Pancreas (tissue), 10 donors: ENCODE data around the gene CHIA. TPM values are rescaled to one million over a fixed set of nuclear protein-coding genes. Genes with fewer than 3 reads are reported as not detected.
"Not testable (repeated sequence)": the region's sequence is repeated elsewhere in the genome, so short reads cannot be mapped to it uniquely, and the experiment has no call there.

Source experiments
- ATAC-seq, 4 donors: fragments of 200-7000 bp; cut with Tn5 transposase; one replicate each; pipeline versions ENCODE4 v1.8.0 to v1.9.1; 2020; ENCODE audit warnings: mild to moderate bottlenecking in 4 of 4, moderate library complexity in 4 of 4
- DNase-seq, 6 donors: peaks; one replicate each; pipeline ENCODE4 v3.0.0-alpha.2; 2020
- FAIRE-seq: peaks from 2 replicates; lab custom pipeline; 2012; peaks lifted over from hg19 to GRCh38; lab: Jason Lieb, UNC
- H3K27ac ChIP-seq, 4 donors: fragments of 200-600 bp; sonication (generic); 1 replicate in 3 of 4; 2 replicates in 1 of 4; pipeline versions ENCODE4 v1.5.0 to v1.8.0; 2020
- H3K27me3 ChIP-seq, 4 donors: fragments of 200-600 bp; one replicate each; pipeline ENCODE4 v1.8.0; 2021
- H3K36me3 ChIP-seq, 3 donors: fragments of 200-600 bp; sonication (generic) in 1 of 3; one replicate each; pipeline versions ENCODE4 v1.5.0 to v1.8.0; 2020 to 2021
- H3K4me1 ChIP-seq, 3 donors: fragments of 200-600 bp; one replicate each; pipeline ENCODE4 v1.8.0; 2021
- H3K4me3 ChIP-seq, 4 donors: fragments of 200-600 bp; sonication (generic) in 2 of 4; one replicate each; pipeline versions ENCODE4 v1.5.0 to v1.8.0; 2020 to 2021
- H3K9me3 ChIP-seq, 4 donors: fragments of 200-600 bp; one replicate each; pipeline ENCODE4 v1.8.0; 2021
- WGBS, 2 donors: extraction: QIAGEN DNeasy Blood & Tissue Kit; methylation state at CpG; one replicate each; pipeline ENCODE4 v1.1.7; 2013; 5-methylcytosine and 5-hydroxymethylcytosine counted together
- intact Hi-C, 3 donors: fragments of 100-400 bp; cut with DNase I; formaldehyde crosslinking; loops; one replicate each; pipeline versions ENCODE4 v1.11.1 to v1.14.2; 2022
- polyA plus RNA-seq, 2 donors: library from polyadenylated mRNA; stranded (reverse); fragments of 200-250 nt; gene quantifications; one replicate each; pipeline ENCODE4 v1.2.3, GENCODE V29; 2013
- total RNA-seq, 6 donors: library from RNA; stranded (reverse); fragmentation: NEBNext Ultra II Directional in 4 of 6; extraction: Animal tissue kit (Norgen Biotek cat#: 25700) in 4 of 6; gene quantifications; one replicate each; pipeline versions ENCODE4 v1.2.1 to v1.2.4, GENCODE V29; 2021 to 2023
- TF ChIP-seq, protein P1 (sequence below), 4 donors: fragments of 200-600 bp; sonication (generic) in 3 of 4; IDR thresholded peaks; one replicate each; pipeline versions ENCODE4 v1.5.0 to v1.8.0; 2021; ENCODE audit warnings: antibody characterized with exemption in 4 of 4
- donor health status: healthy with polysubstance abuse.
- donor health status: DM: no; HTN: no; CAD: no; lungs with moderate emphysema.
- donor health status: DM: no; HTN: no; CAD: no.
- donor health status: control.
- donor health status: control.
- donor health status: Bipolar disorder and iron deficiency.
- donor health status: DM: yes; HTN: yes; CAD: no.
- donor health status: DM: no; HTN: no; CAD: no.
- donor health status: DM: no; HTN: no; CAD: no.
- donor health status: DM: yes; HTN: yes; CAD: no.

CHIA gene
- total and polyA plus RNA-seq, 8 donors, result 0.05 TPM; not detected in 7

DNA sequence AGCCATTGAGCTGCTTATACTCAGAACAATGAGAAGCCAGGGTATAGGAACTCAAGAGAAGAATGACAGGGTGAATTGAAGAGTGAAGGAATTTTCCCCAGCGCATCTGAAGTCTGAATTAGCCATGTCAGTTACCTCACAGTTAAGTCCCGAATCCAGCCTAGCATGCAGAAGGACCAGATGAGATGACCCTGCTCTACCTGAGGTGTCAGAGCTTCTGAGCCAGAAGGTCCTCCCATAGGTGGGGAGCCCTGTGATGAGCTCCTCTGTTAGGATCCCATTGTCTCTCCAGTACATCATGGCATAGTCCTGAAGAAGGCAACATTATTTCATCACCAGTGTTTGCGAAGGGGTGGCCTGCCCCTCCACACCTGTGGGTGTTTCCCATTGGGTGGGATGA lies 68.7 kb downstream of the CHIA start:
- intact Hi-C loops, result no loop called here
- no peaks in the 10 kb centered on the region for H3K9me3 ChIP-seq
- FAIRE-seq, result no peak
- no peaks in the 10 kb centered on the region for H3K36me3 ChIP-seq
- 93 to 98% methylated on average over 3 of the region's 3 CpGs for WGBS, 2 donors
- no peak overlapping the region for H3K4me3 ChIP-seq
- no peaks in the 10 kb centered on the region for H3K4me1 ChIP-seq
- ATAC-seq, result no peak
- DNase-seq, result no peak
- TF ChIP-seq, protein P1, sequence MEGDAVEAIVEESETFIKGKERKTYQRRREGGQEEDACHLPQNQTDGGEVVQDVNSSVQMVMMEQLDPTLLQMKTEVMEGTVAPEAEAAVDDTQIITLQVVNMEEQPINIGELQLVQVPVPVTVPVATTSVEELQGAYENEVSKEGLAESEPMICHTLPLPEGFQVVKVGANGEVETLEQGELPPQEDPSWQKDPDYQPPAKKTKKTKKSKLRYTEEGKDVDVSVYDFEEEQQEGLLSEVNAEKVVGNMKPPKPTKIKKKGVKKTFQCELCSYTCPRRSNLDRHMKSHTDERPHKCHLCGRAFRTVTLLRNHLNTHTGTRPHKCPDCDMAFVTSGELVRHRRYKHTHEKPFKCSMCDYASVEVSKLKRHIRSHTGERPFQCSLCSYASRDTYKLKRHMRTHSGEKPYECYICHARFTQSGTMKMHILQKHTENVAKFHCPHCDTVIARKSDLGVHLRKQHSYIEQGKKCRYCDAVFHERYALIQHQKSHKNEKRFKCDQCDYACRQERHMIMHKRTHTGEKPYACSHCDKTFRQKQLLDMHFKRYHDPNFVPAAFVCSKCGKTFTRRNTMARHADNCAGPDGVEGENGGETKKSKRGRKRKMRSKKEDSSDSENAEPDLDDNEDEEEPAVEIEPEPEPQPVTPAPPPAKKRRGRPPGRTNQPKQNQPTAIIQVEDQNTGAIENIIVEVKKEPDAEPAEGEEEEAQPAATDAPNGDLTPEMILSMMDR (IDR thresholded peaks at IDR 0.05), result no peak
- no peak overlapping the region for H3K27ac ChIP-seq
- no peaks in the 10 kb centered on the region for H3K27me3 ChIP-seq

DNA sequence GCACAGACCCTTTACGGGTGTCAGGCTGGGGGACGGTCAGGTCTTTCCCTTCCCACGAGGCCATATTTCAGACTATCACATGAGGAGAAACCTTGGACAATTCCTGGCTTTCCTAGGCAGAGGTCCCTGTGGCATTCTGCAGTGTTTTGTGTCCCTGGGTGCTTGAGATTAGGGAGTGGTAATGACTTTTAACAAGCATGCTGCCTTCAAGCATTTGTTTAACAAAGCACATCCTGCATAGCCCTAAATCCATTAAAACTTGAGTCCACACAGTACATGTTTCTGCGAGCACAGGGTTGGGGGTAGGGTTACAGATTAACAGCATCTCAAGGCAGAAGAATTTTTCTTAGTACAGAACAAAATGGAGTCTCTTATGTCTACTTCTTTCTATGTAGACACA lies 69.6 kb downstream of the CHIA start:
- intact Hi-C loops, H3K9me3 ChIP-seq, FAIRE-seq, H3K27ac ChIP-seq, H3K27me3 ChIP-seq, H3K36me3 ChIP-seq, H3K4me1 ChIP-seq, DNase-seq, ATAC-seq, H3K4me3 ChIP-seq: not testable (repeated sequence)
- 68 to 78% methylated on average over 4 of the region's 4 CpGs for WGBS, 2 donors

DNA sequence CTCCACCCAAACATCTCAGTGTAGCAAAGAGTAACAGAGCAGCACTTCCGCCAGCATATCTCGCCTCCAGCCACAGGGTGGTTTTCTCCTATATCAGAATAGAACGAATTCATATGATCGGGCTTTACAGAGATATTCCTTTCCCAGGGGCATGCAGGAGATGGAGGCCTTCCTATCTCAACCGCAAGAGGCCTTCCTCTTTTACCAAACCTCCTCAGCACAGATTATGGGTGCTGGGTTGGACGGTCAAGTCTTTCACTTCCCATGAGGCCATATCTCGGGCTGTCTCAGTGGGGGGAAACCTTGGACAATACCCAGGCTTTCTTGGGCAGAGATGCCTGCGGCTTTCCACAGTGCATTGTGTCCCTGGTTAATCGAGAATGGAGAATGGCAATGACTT lies 71.1 kb downstream of the CHIA start:
- no peaks in the 10 kb centered on the region for H3K27me3 ChIP-seq
- H3K27ac ChIP-seq, result no peak overlapping the region
- intact Hi-C loops, result no loop called here
- no peak for FAIRE-seq
- WGBS, 2 donors, result 87 to 89% methylated on average over 9 of the region's 9 CpGs
- no peak for DNase-seq
- no peak for ATAC-seq
- H3K4me1 ChIP-seq, result peaks cover 0 to 5% (median 3%) of the 10 kb centered on the region in 3 donors
- no peaks in the 10 kb centered on the region for H3K36me3 ChIP-seq
- H3K4me3 ChIP-seq, result no peak overlapping the region
- H3K9me3 ChIP-seq, result no peaks in the 10 kb centered on the region
- TF ChIP-seq, protein P1 (IDR thresholded peaks at IDR 0.05), result no peak

DNA sequence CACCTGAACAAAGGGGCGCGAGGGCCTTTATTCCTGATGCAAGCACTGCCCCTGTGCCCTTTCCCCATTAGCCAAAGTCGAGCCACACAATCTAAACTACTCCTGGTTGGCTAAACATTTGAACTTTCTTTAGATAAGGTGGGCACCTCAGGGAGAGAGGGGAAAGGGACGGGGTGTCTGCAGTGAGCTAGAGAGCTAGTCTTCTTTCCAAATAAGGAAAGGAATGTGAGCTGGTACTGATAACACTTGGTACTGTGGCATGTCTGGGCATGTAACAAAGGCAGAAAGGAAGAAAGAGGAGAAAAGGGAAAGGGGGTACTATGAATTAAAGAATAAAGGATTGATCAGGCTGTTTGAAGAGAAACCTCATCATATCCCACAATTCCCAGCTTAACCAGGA lies 74.0 kb downstream of the CHIA start:
- Histone ChIP-seq H3K9me3 (no peaks in the 10 kb centered on the region), H3K4me3 (no peak overlapping the region), H3K36me3 (no peaks in the 10 kb centered on the region), H3K4me1 (peaks cover 0 to 11% (median 5%) of the 10 kb centered on the region in 3 donors), H3K27ac (no peak overlapping the region), H3K27me3 (no peaks in the 10 kb centered on the region)
- WGBS, 2 donors, result 47 to 50% methylated on average over 4 of the region's 4 CpGs
- ATAC-seq, result no peak
- intact Hi-C loops, result no loop called here
- no peak for DNase-seq
- no peak for FAIRE-seq
- TF ChIP-seq, protein P1 (IDR thresholded peaks at IDR 0.05), result no peak

DNA sequence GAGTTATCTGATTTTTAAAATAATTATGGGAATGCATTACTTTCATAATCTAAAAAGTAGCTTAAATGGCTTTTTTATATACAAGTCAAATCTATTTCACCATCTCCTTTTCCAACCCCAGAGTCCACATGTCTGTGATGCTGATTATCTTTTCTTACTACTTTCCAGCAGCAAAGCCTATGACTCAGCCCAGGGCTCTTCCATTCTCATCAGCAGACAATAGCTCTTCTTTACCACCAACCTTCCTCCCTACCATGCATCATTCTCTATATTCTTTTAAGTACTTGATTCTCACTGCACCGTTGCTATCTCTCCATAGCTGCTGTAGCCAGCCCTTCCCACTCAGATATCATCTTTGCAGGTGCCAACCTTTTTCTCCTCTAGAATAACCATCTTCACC lies 75.6 kb downstream of the CHIA start:
- DNase-seq, result no peak

More for the DNA sequence above, 75.6 kb downstream of the CHIA start:
- FAIRE-seq (no peak), ATAC-seq (no peak)
- TF ChIP-seq, protein P1 (IDR thresholded peaks at IDR 0.05), result no peak
- 65 to 71% methylated on average over 1 of the region's 1 CpG for WGBS, 2 donors
- Histone ChIP-seq H3K4me3 (no peak overlapping the region), H3K9me3 (no peaks in the 10 kb centered on the region), H3K27me3 (no peaks in the 10 kb centered on the region), H3K27ac (no peak overlapping the region), H3K36me3 (no peaks in the 10 kb centered on the region), H3K4me1 (peaks cover 5 to 12% (median 7%) of the 10 kb centered on the region in 3 donors)
- intact Hi-C loops, result no loop called here
